Measurements from ENCODE around the gene PNMA3.
A peak's percentile ranks its signal among the peaks of the same experiment; 100 is the strongest.
"Not testable (repeated sequence)": the region's sequence is repeated elsewhere in the genome, so short reads cannot be mapped to it uniquely, and the experiment has no call there.

PNMA3 gene

GRCh38 chrX:153106092-153106801 is 50.0 kb downstream of the PNMA3 start:
- H3K9me3 Mint-ChIP-seq = peaks cover 11% of the 10 kb centered on the region

More at GRCh38 chrX:153106092-153106801, 50.0 kb downstream of the PNMA3 start:
- H3K4me3 Mint-ChIP-seq; H3K4me1 Mint-ChIP-seq; DNase-seq (ENCODE audit: low spot score in 2 of 2); H3K36me3 Mint-ChIP-seq; H3K27me3 Mint-ChIP-seq; H3K27ac Mint-ChIP-seq: not testable (repeated sequence)
- ATAC-seq (ENCODE audit: low read depth) = peak; percentile 37
